Activated CD4-positive, CD25-positive, alpha-beta regulatory T cell (primary cell): ENCODE data around the gene CHMP4B.
"Not testable (repeated sequence)": the region's sequence is repeated elsewhere in the genome, so short reads cannot be mapped to it uniquely, and the experiment has no call there.

Experiments
- DNase-seq, 4 experiments: peaks; one replicate each; lab custom pipeline; 2025; lab: John Stamatoyannopoulos, UW

CHMP4B gene

GRCh38 chr20:33789858-33790182, 21.3 kb upstream of the CHMP4B start:
- DNase-seq = no peak

- DNase-seq = no peak
These were observed 20.6 kb upstream of the CHMP4B start for GRCh38 chr20:33790566-33790965.

- DNase-seq = no peak
These were observed 20.1 kb upstream of the CHMP4B start for GRCh38 chr20:33791021-33791420.

- DNase-seq = no peak
These were observed 19.6 kb upstream of the CHMP4B start for GRCh38 chr20:33791540-33791939.

- peak in 2 of 4 experiments; percentile 11 to 41 for DNase-seq
These were observed 19.1 kb upstream of the CHMP4B start for GRCh38 chr20:33791959-33792597.

GRCh38 chr20:33792598-33792989, 18.6 kb upstream of the CHMP4B start:
- not testable (repeated sequence) for DNase-seq

- DNase-seq = no peak
These were observed 17.9 kb upstream of the CHMP4B start for GRCh38 chr20:33793011-33793931.

- no peak for DNase-seq
These were observed 14.8 kb upstream of the CHMP4B start for GRCh38 chr20:33796263-33796906.

- no peak for DNase-seq
These were observed 14.1 kb upstream of the CHMP4B start for GRCh38 chr20:33796907-33797544.

- no peak for DNase-seq
These were observed 12.7 kb upstream of the CHMP4B start for GRCh38 chr20:33798444-33798843.

- DNase-seq = no peak
These were observed 7.2 kb upstream of the CHMP4B start for GRCh38 chr20:33803921-33804337.

GRCh38 chr20:33808388-33808787, 2.8 kb upstream of the CHMP4B start:
- no peak for DNase-seq

GRCh38 chr20:33810259-33810658, 889 bp upstream of the CHMP4B start:
- DNase-seq = no peak

GRCh38 chr20:33811776-33812151, 616 bp downstream of the CHMP4B start:
- DNase-seq = no peak

- DNase-seq = no peak
These were observed 1.2 kb downstream of the CHMP4B start for GRCh38 chr20:33812152-33812849.

- no peak for DNase-seq
These were observed 1.8 kb downstream of the CHMP4B start for GRCh38 chr20:33812908-33813462.

- DNase-seq = no peak
These were observed 3.1 kb downstream of the CHMP4B start for GRCh38 chr20:33814238-33814712.

GRCh38 chr20:33815671-33816070, 4.5 kb downstream of the CHMP4B start:
- no peak for DNase-seq

GRCh38 chr20:33816191-33816590, 5.0 kb downstream of the CHMP4B start:
- DNase-seq = no peak

- DNase-seq = no peak
These were observed 6.3 kb downstream of the CHMP4B start for GRCh38 chr20:33817411-33817810.

- DNase-seq = no peak
These were observed 8.3 kb downstream of the CHMP4B start for GRCh38 chr20:33819456-33819855.
